Karpas-422 (cell line): Measurements from ENCODE around the gene MACROD2. TPM values are rescaled to one million over a fixed set of nuclear protein-coding genes. Genes with fewer than 3 reads are reported as not detected.

Experiments
- DNase-seq: peaks from one replicate; pipeline ENCODE4 v3.0.0-alpha.2; 2015
- H2AFZ ChIP-seq: fragments of 200-600 bp; sonication (generic); 2 replicates; pipeline ENCODE4 v1.6.1; 2014; ENCODE audit warnings: antibody characterized with exemption, low read length, mixed read lengths
- H3K27ac ChIP-seq: fragments of 200-600 bp; sonication (generic); 2 replicates; pipeline ENCODE4 v1.5.1; 2014; ENCODE audit warnings: mild to moderate bottlenecking, low read length, moderate library complexity
- H3K27me3 ChIP-seq: fragments of 200-600 bp; sonication (generic); 2 replicates; pipeline ENCODE4 v1.6.1; 2014; ENCODE audit warnings: low read length, mixed read lengths
- H3K36me3 ChIP-seq: fragments of 200-600 bp; sonication (generic); 2 replicates; pipeline ENCODE4 v1.6.1; 2014; ENCODE audit warnings: low read length, mixed read lengths; ENCODE audit not compliant: insufficient read depth
- H3K4me1 ChIP-seq: fragments of 200-600 bp; sonication (generic); 2 replicates; pipeline ENCODE4 v1.6.1; 2014; ENCODE audit warnings: mild to moderate bottlenecking, low read length, mixed read lengths
- H3K4me2 ChIP-seq: fragments of 200-600 bp; sonication (generic); 2 replicates; pipeline ENCODE4 v1.6.1; 2014; ENCODE audit warnings: low read length, low read depth, mild to moderate bottlenecking; ENCODE audit not compliant: poor library complexity, severe bottlenecking
- H3K4me3 ChIP-seq: fragments of 200-600 bp; sonication (generic); 2 replicates; pipeline ENCODE4 v1.5.1; 2014; ENCODE audit warnings: mild to moderate bottlenecking, antibody characterized with exemption, low read length, mixed read lengths
- H3K79me2 ChIP-seq: fragments of 200-600 bp; sonication (generic); 2 replicates; pipeline ENCODE4 v1.6.1; 2014; ENCODE audit warnings: mild to moderate bottlenecking, low read length, mixed read lengths
- H3K9ac ChIP-seq: fragments of 200-600 bp; sonication (generic); 2 replicates; pipeline ENCODE4 v1.6.0; 2014; ENCODE audit warnings: low read length
- H3K9me2 ChIP-seq: fragments of 200-600 bp; sonication (generic), shearing (Covaris generic); replicated peaks from 2 replicates; pipeline ENCODE4 v1.6.0; 2014; ENCODE audit warnings: mild to moderate bottlenecking, low read length, moderate library complexity; ENCODE audit not compliant: insufficient read depth
- H3K9me3 ChIP-seq: fragments of 300-700, 200-600 bp; sonication (generic); 2 replicates; pipeline ENCODE4 v1.6.1; 2014; ENCODE audit warnings: low read length, mixed read lengths
- H4K20me1 ChIP-seq: fragments of 200-600 bp; sonication (generic); 2 replicates; pipeline ENCODE4 v1.6.1; 2014; ENCODE audit warnings: mild to moderate bottlenecking, antibody characterized with exemption, low read length, low read depth; ENCODE audit not compliant: insufficient read depth
- total RNA-seq: library from RNA; depleted of rRNA; stranded (reverse); fragments of >200 nt; shearing (Covaris generic); gene quantifications from 2 replicates; pipeline ENCODE4 v1.2.3, GENCODE V29; 2014; ENCODE audit warnings: low replicate concordance

MACROD2 gene
- total RNA-seq, 1 experiment from 2014 or later = 0.15 TPM

GRCh38 chr20:16078172-16078898 lies 2083.0 kb downstream of the MACROD2 start:
- Histone ChIP-seq H3K4me1 (peaks cover 13% of the 10 kb centered on the region), H3K27me3 (no peaks in the 10 kb centered on the region), H3K4me2 (peak overlapping the region; percentile 24), H3K4me3 (no peak overlapping the region), H4K20me1 (no peaks in the 10 kb centered on the region), H3K27ac (peak overlapping the region; percentile 58), H3K9me3 (no peaks in the 10 kb centered on the region), H3K9me2 (no peaks in the 10 kb centered on the region), H3K36me3 (no peaks in the 10 kb centered on the region), H2AFZ (peak overlapping the region; percentile 83), H3K9ac (no peak overlapping the region), H3K79me2 (no peaks in the 10 kb centered on the region)
- DNase-seq = no peak

GRCh38 chr20:16081421-16081820 lies 2086.1 kb downstream of the MACROD2 start:
- Histone ChIP-seq H4K20me1 (no peaks in the 10 kb centered on the region), H3K4me1 (peaks cover 18% of the 10 kb centered on the region), H3K27ac (no peak overlapping the region), H3K27me3 (no peaks in the 10 kb centered on the region), H3K4me3 (no peak overlapping the region), H3K9me2 (no peaks in the 10 kb centered on the region), H3K9me3 (no peaks in the 10 kb centered on the region), H3K79me2 (no peaks in the 10 kb centered on the region), H2AFZ (no peak overlapping the region), H3K4me2 (no peak overlapping the region), H3K36me3 (no peaks in the 10 kb centered on the region), H3K9ac (no peak overlapping the region)
- no peak for DNase-seq

- Histone ChIP-seq H2AFZ (no peak overlapping the region), H3K9me2 (no peaks in the 10 kb centered on the region), H3K36me3 (no peaks in the 10 kb centered on the region), H4K20me1 (no peaks in the 10 kb centered on the region), H3K9me3 (no peaks in the 10 kb centered on the region), H3K9ac (no peak overlapping the region), H3K27ac (no peak overlapping the region), H3K4me3 (no peak overlapping the region), H3K4me1 (peaks cover 18% of the 10 kb centered on the region), H3K79me2 (no peaks in the 10 kb centered on the region), H3K27me3 (no peaks in the 10 kb centered on the region), H3K4me2 (no peak overlapping the region)
- DNase-seq = no peak
These were observed 2086.8 kb downstream of the MACROD2 start for GRCh38 chr20:16082051-16082550.

GRCh38 chr20:16083639-16084280 lies 2088.4 kb downstream of the MACROD2 start:
- H3K9me3 ChIP-seq = no peaks in the 10 kb centered on the region
- no peak for DNase-seq
- no peak overlapping the region for H3K9ac ChIP-seq
- no peaks in the 10 kb centered on the region for H3K79me2 ChIP-seq
- no peaks in the 10 kb centered on the region for H4K20me1 ChIP-seq
- no peak overlapping the region for H3K4me3 ChIP-seq
- H3K27me3 ChIP-seq = no peaks in the 10 kb centered on the region
- peak overlapping the region; percentile 6 for H3K4me2 ChIP-seq
- peaks cover 8% of the 10 kb centered on the region for H3K4me1 ChIP-seq
- H3K9me2 ChIP-seq = no peaks in the 10 kb centered on the region
- H3K36me3 ChIP-seq = no peaks in the 10 kb centered on the region
- H2AFZ ChIP-seq = peak overlapping the region; percentile 32; the same call in 1 of the 2 replicates
- H3K27ac ChIP-seq = no peak overlapping the region

- Histone ChIP-seq H3K27me3 (no peaks in the 10 kb centered on the region), H3K9me2 (no peaks in the 10 kb centered on the region), H3K79me2 (no peaks in the 10 kb centered on the region), H3K4me1 (peaks cover 42% of the 10 kb centered on the region), H3K27ac (peak overlapping the region; percentile 71), H3K9ac (peak overlapping the region; percentile 17; the same call in 1 of the 2 replicates), H3K9me3 (no peaks in the 10 kb centered on the region), H3K4me2 (peak overlapping the region; percentile 44), H3K36me3 (no peaks in the 10 kb centered on the region), H2AFZ (peak overlapping the region; percentile 40; the same call in 1 of the 2 replicates), H4K20me1 (no peaks in the 10 kb centered on the region), H3K4me3 (peak overlapping the region; percentile 1; the same call in 1 of the 2 replicates)
- DNase-seq = peak; percentile 74
These were observed 2099.9 kb downstream of the MACROD2 start for GRCh38 chr20:16095226-16095625.

- Histone ChIP-seq H3K79me2 (no peaks in the 10 kb centered on the region), H3K27me3 (no peaks in the 10 kb centered on the region), H3K4me2 (no peak overlapping the region), H3K36me3 (no peaks in the 10 kb centered on the region), H3K9me3 (no peaks in the 10 kb centered on the region), H3K4me3 (no peak overlapping the region), H2AFZ (no peak overlapping the region), H3K9me2 (no peaks in the 10 kb centered on the region), H3K9ac (no peak overlapping the region), H3K27ac (0 out of 2 replicates have a peak overlapping the region, but pooled peaks have one; percentile 6), H4K20me1 (no peaks in the 10 kb centered on the region), H3K4me1 (peaks cover 51% of the 10 kb centered on the region)
- DNase-seq = no peak
These were observed 2101.5 kb downstream of the MACROD2 start for GRCh38 chr20:16096756-16097326.

- Histone ChIP-seq H3K4me1 (peaks cover 61% of the 10 kb centered on the region), H3K9ac (no peak overlapping the region), H3K9me3 (no peaks in the 10 kb centered on the region)
These were observed 2102.5 kb downstream of the MACROD2 start for GRCh38 chr20:16097788-16098187.

More at GRCh38 chr20:16097788-16098187, 2102.5 kb downstream of the MACROD2 start:
- Histone ChIP-seq H3K27ac (no peak overlapping the region), H3K36me3 (no peaks in the 10 kb centered on the region), H4K20me1 (no peaks in the 10 kb centered on the region), H3K4me3 (no peak overlapping the region), H3K79me2 (no peaks in the 10 kb centered on the region), H3K27me3 (no peaks in the 10 kb centered on the region), H3K4me2 (no peak overlapping the region), H3K9me2 (no peaks in the 10 kb centered on the region), H2AFZ (no peak overlapping the region)
- DNase-seq = no peak
